ENCODE results near the gene CCL27.

Gene CCL27

DNA sequence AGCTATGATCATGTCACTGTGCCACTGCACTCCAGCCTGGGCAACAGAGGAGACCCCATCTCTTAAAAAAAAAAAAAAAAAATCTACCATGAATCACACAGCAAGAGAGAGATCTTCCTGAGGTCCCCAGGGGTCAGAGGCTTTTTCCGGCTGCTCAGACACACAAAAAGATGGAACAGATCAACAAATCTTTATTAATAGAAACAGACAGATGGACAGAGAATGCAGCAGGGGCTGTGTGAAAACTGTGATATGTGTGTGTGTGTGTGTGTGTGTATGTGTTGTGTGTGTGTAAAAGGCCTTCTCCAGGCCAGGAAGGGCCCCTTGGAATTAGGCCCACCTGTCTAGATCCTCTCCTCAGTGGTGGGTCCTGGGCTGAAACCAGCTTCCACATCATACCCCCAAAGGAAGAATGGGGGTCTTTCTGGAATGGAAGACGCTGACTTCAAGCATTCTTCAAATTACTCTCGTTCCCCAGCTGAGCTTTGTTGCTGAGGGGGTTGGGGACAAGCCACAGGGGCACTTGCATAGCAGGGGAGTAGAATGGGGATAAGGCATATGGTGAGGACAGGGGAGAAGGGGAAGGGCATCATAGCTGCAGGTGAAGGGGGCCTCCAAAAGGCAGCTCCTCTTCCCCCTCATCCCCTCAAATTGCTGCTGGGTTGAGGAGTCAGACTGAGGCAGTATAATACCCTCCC, 27.8 kb downstream of the CCL27 start:
- Histone ChIP-seq H3K27ac (replicated peaks; ENCODE audit: low read length) (no peak overlapping the region), H2AFZ (ENCODE audit: low read length) (no peak overlapping the region), H3K79me1 (ENCODE audit: low read depth, low read length) (peaks cover 11% of the 10 kb centered on the region), H3K36me3 (replicated peaks in 1 of 2; ENCODE audit: control insufficient read depth in 2 of 2, insufficient read depth in 2 of 2, low read length in 2 of 2) (peaks cover 7 to 15% of the 10 kb centered on the region in 2 donors), H3K9ac (ENCODE audit: low read depth, low read length, poor library complexity) (no peak overlapping the region), H3K9me3 (replicated peaks in 1 of 2; ENCODE audit: control insufficient read depth in 2 of 2, insufficient read depth in 1 of 2, low read depth in 1 of 2, low read length in 2 of 2) (no peaks in the 10 kb centered on the region), H3K4me1 (ENCODE audit: control insufficient read depth in 2 of 2, insufficient read depth in 1 of 2, low read depth in 1 of 2, low read length in 2 of 2) (peaks cover 8 to 35% of the 10 kb centered on the region in 2 donors), H3K27me3 (ENCODE audit: control insufficient read depth in 3 of 3, insufficient read depth in 3 of 3, low read depth in 1 of 3, low read length in 3 of 3) (peaks cover 0 to 19% (median 1%) of the 10 kb centered on the region in 3 experiments), H3K23ac (ENCODE audit: low read depth, low read length, poor library complexity) (no peak overlapping the region), H4K8ac (ENCODE audit: low read depth, low read length) (no peak overlapping the region), H3K4ac (ENCODE audit: low read length) (no peak overlapping the region), H3K4me3 (ENCODE audit: low read length in 2 of 2) (no peak overlapping the region), H2BK15ac (ENCODE audit: low read length) (no peak overlapping the region), H2BK120ac (ENCODE audit: low read depth, low read length) (no peak overlapping the region), H3K14ac (ENCODE audit: low read length) (no peak overlapping the region), H2AK5ac (ENCODE audit: low read depth, low read length) (no peak overlapping the region), H3K4me2 (ENCODE audit: insufficient read depth, low read length, poor library complexity, severe bottlenecking) (no peak overlapping the region), H3K18ac (ENCODE audit: low read length) (no peak overlapping the region), H2BK12ac (ENCODE audit: low read length) (no peak overlapping the region), H2BK5ac (ENCODE audit: low read length) (no peak overlapping the region), H4K91ac (ENCODE audit: low read depth, low read length, poor library complexity) (no peak overlapping the region)
- no CpG with 5 or more reads among the region's 3 CpGs for WGBS, 2 donors (ENCODE audit: extremely low coverage in 2 of 2, insufficient read length in 2 of 2, insufficient replicate concordance in 1 of 2)
- no peak for DNase-seq (ENCODE audit: low spot score)

DNA sequence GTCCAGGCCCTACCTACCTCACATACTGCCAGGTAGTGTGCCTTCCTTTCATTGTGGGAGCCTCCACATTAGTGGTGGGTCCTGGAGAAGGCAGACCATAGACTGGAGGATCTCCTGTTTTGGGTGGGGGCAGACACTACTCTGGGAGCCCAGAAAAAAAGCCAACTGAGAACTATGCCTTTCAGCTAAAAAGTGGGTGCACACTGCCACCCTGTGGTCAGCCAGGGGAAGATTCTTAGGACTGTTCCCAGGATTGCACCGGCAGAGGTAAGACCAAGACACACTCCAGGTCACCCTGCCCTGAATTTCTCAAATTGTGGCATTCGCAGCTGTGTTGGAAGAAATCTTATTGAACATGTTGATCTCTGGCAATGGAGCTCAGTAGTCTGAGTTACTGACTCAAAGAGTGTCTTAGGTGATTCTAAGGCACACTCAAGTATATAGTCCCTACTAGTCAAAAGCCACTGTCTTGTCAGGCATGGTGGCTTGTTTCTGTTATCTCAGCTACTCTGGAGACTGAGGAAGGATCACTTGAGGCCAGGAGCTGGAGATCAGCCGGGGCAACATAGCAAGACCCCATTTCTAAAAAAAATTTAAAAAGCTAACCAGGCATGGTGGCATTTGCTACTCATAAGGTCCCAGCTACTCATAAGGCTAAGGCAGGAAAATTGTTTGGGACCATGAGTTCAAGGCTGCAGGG, 28.5 kb downstream of the CCL27 start:
- Histone ChIP-seq H3K4me3 (ENCODE audit: low read length in 2 of 2) (no peak overlapping the region), H3K4me1 (ENCODE audit: control insufficient read depth in 2 of 2, insufficient read depth in 1 of 2, low read depth in 1 of 2, low read length in 2 of 2) (peaks cover 11 to 39% of the 10 kb centered on the region in 2 donors), H3K36me3 (replicated peaks in 1 of 2; ENCODE audit: control insufficient read depth in 2 of 2, insufficient read depth in 2 of 2, low read length in 2 of 2) (peaks cover 7 to 15% of the 10 kb centered on the region in 2 donors), H4K8ac (ENCODE audit: low read depth, low read length) (no peak overlapping the region), H3K4me2 (ENCODE audit: insufficient read depth, low read length, poor library complexity, severe bottlenecking) (no peak overlapping the region), H2BK15ac (ENCODE audit: low read length) (no peak overlapping the region), H4K91ac (ENCODE audit: low read depth, low read length, poor library complexity) (no peak overlapping the region), H3K23ac (ENCODE audit: low read depth, low read length, poor library complexity) (no peak overlapping the region), H3K27me3 (ENCODE audit: control insufficient read depth in 3 of 3, insufficient read depth in 3 of 3, low read depth in 1 of 3, low read length in 3 of 3) (peaks cover 0 to 26% (median 5%) of the 10 kb centered on the region in 3 experiments), H3K27ac (replicated peaks; ENCODE audit: low read length) (no peak overlapping the region), H2BK12ac (ENCODE audit: low read length) (no peak overlapping the region), H2BK5ac (ENCODE audit: low read length) (no peak overlapping the region), H3K79me1 (ENCODE audit: low read depth, low read length) (peaks cover 14% of the 10 kb centered on the region), H3K18ac (ENCODE audit: low read length) (no peak overlapping the region), H2AK5ac (ENCODE audit: low read depth, low read length) (no peak overlapping the region), H3K9me3 (replicated peaks in 1 of 2; ENCODE audit: control insufficient read depth in 2 of 2, insufficient read depth in 1 of 2, low read depth in 1 of 2, low read length in 2 of 2) (no peaks in the 10 kb centered on the region), H3K9ac (ENCODE audit: low read depth, low read length, poor library complexity) (no peak overlapping the region), H3K4ac (ENCODE audit: low read length) (no peak overlapping the region), H2AFZ (ENCODE audit: low read length) (no peak overlapping the region), H2BK120ac (ENCODE audit: low read depth, low read length) (no peak overlapping the region), H3K14ac (ENCODE audit: low read length) (no peak overlapping the region)
- no CpG with 5 or more reads among the region's 3 CpGs for WGBS, 2 donors (ENCODE audit: extremely low coverage in 2 of 2, insufficient read length in 2 of 2, insufficient replicate concordance in 1 of 2)
- DNase-seq (ENCODE audit: low spot score), result peak; percentile 73

DNA sequence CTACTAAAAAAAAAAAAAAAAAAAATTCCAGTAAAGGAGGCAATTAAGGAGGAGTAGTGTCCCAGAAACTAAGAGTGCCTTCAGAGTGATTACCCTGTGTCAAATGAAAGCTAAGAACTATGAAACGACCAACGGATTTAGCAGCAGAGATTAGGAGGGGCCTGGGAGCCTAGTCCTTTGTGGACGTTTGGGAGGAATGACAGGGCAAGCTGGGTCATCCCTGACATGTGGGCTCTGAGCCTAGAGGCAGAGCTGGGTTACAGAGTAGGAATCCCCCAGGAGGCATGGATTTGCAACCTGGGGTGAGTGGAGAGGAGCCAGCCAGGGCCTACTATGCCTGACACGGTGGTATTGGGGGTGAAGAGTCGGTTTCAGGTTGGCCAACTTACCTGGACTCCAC, 29.3 kb downstream of the CCL27 start:
- Histone ChIP-seq H3K4me3 (ENCODE audit: low read length in 2 of 2) (no peak overlapping the region), H2BK12ac (ENCODE audit: low read length) (no peak overlapping the region), H3K27me3 (ENCODE audit: control insufficient read depth in 3 of 3, insufficient read depth in 3 of 3, low read depth in 1 of 3, low read length in 3 of 3) (peaks cover 0 to 34% (median 10%) of the 10 kb centered on the region in 3 experiments), H3K79me1 (ENCODE audit: low read depth, low read length) (peaks cover 14% of the 10 kb centered on the region), H3K27ac (replicated peaks; ENCODE audit: low read length) (peak overlapping the region; percentile 58), H3K36me3 (replicated peaks in 1 of 2; ENCODE audit: control insufficient read depth in 2 of 2, insufficient read depth in 2 of 2, low read length in 2 of 2) (peaks cover 7 to 15% of the 10 kb centered on the region in 2 donors), H3K4me2 (ENCODE audit: insufficient read depth, low read length, poor library complexity, severe bottlenecking) (no peak overlapping the region), H2BK5ac (ENCODE audit: low read length) (no peak overlapping the region), H2AFZ (ENCODE audit: low read length) (no peak overlapping the region), H3K23ac (ENCODE audit: low read depth, low read length, poor library complexity) (no peak overlapping the region), H2BK15ac (ENCODE audit: low read length) (no peak overlapping the region), H2AK5ac (ENCODE audit: low read depth, low read length) (no peak overlapping the region), H2BK120ac (ENCODE audit: low read depth, low read length) (no peak overlapping the region), H3K4ac (ENCODE audit: low read length) (no peak overlapping the region), H3K18ac (ENCODE audit: low read length) (no peak overlapping the region), H3K4me1 (ENCODE audit: control insufficient read depth in 2 of 2, insufficient read depth in 1 of 2, low read depth in 1 of 2, low read length in 2 of 2) (peaks cover 12 to 39% of the 10 kb centered on the region in 2 donors), H3K9me3 (replicated peaks in 1 of 2; ENCODE audit: control insufficient read depth in 2 of 2, insufficient read depth in 1 of 2, low read depth in 1 of 2, low read length in 2 of 2) (no peaks in the 10 kb centered on the region), H4K91ac (ENCODE audit: low read depth, low read length, poor library complexity) (no peak overlapping the region), H3K14ac (ENCODE audit: low read length) (no peak overlapping the region), H3K9ac (ENCODE audit: low read depth, low read length, poor library complexity) (no peak overlapping the region), H4K8ac (ENCODE audit: low read depth, low read length) (no peak overlapping the region)
- no peak for DNase-seq (ENCODE audit: low spot score)
- WGBS, 2 donors (ENCODE audit: extremely low coverage in 2 of 2, insufficient read length in 2 of 2, insufficient replicate concordance in 1 of 2), result no CpG with 5 or more reads among the region's 5 CpGs
